ENCODE results near the gene RABEPK.
"Not testable (repeated sequence)": the region's sequence is repeated elsewhere in the genome, so short reads cannot be mapped to it uniquely, and the experiment has no call there.

DNA sequence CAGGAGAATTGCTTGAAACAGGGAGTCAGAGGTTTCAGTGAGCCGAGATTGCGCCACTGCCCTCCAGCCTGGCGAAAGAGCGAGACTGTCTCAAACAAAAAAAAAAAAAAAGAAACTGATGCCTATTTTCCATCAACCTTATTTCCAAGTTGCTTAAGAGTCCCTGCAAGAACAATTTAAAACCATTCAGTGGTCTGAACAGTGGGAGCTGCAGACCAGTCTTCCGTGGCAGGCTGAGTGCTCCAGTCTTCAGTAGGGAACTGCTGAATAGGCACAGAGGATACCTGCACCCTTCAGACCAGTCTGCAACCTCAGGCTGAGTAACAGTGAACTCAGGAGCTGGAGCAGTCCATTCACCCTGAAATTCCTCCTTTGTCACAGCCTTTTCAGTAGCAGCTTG is 5.9 kb upstream of the RABEPK start:
- not testable (repeated sequence) for TF ChIP-seq CTCF (IDR thresholded peaks at IDR 0.05 in 4 of 5, conservative IDR thresholded peaks at IDR 0.05 in 1 of 5); POLR2A (IDR thresholded peaks at IDR 0.05)

Measured in gastrocnemius medialis (tissue), 4 donors.